HepG2 (cell line): ENCODE results near the gene LPXN. TPM values are rescaled to one million over a fixed set of nuclear protein-coding genes. Genes with fewer than 3 reads are reported as not detected.

ENCODE experiments used
- ATAC-seq: fragments of 200-7000 bp; cut with Tn5 transposase; 3 replicates; pipeline ENCODE4 v1.9.1; 2020; ENCODE audit warnings: mild to moderate bottlenecking, moderate library complexity
- BruUV-seq: library from RNA; stranded (reverse); fragments of 400-500 nt; replicated peaks from 2 replicates; lab custom pipeline; 2021; lab: Mats Ljungman, UMichigan
- CTCF ChIA-PET: fragments of 300-600 bp; formaldehyde crosslinking; extraction: SDS; loops from one replicate; lab custom pipeline; 2021; ENCODE audit warnings: low total read pairs, inconsistent platforms, low intra/inter-chr PET ratio; lab: Yijun Ruan, JAX
- POLR2A ChIA-PET: fragments of 350-600 bp; sonication (Branson Sonifier 250); formaldehyde crosslinking; loops from one replicate; lab custom pipeline; 2020; ENCODE audit warnings: antibody characterized with exemption, inconsistent platforms; lab: Yijun Ruan, JAX
- DNase-seq: peaks from one replicate; pipeline ENCODE4 v3.0.0-alpha.2; 2015; ENCODE audit warnings: low spot score
- FAIRE-seq: peaks from 3 replicates; lab custom pipeline; 2011; peaks lifted over from hg19 to GRCh38; lab: Jason Lieb, UNC
- H2AFZ ChIP-seq: one replicate; pipeline ENCODE4 v1.6.1; 2011; ENCODE audit warnings: low read length, inconsistent platforms
- H3K27ac ChIP-seq: fragments of 300-600 bp; 3 replicates; pipeline ENCODE4 v1.8.0; 2011; ENCODE audit warnings: mixed run types, mild to moderate bottlenecking, mixed read lengths, low read length, inconsistent platforms; ENCODE audit not compliant: insufficient read depth; ENCODE audit errors: extremely low read length
- H3K27me3 ChIP-seq, 2 experiments: fragments of 200-600 bp in 1 of 2; 2 replicates in 1 of 2; 3 replicates in 1 of 2; pipeline versions ENCODE4 v1.6.0 to v1.8.0; 2011; ENCODE audit warnings: low read length in 2 of 2, mild to moderate bottlenecking in 2 of 2, moderate library complexity in 2 of 2, inconsistent platforms in 1 of 2; ENCODE audit not compliant: insufficient read depth in 2 of 2, control insufficient read depth in 1 of 2
- H3K36me3 ChIP-seq, 2 experiments: fragments of 200-600 bp in 1 of 2; replicated peaks in 1 of 2; 2 replicates in 1 of 2; 3 replicates in 1 of 2; pipeline versions ENCODE4 v1.5.1 to v1.8.0; 2011; ENCODE audit warnings: low read length in 2 of 2, inconsistent platforms in 1 of 2; ENCODE audit not compliant: insufficient read depth in 2 of 2, control insufficient read depth in 1 of 2
- H3K4me1 ChIP-seq: 2 replicates; pipeline ENCODE4 v1.5.1; 2012; ENCODE audit warnings: low read length, inconsistent platforms; ENCODE audit not compliant: insufficient read depth
- H3K4me2 ChIP-seq: 2 replicates; pipeline ENCODE4 v1.6.0; 2011; ENCODE audit warnings: low read depth, low read length, inconsistent platforms
- H3K4me3 ChIP-seq, 3 experiments: fragments of 200-600 bp in 1 of 3; sonication (generic), shearing (Covaris generic) in 1 of 3; replicated peaks in 1 of 3; 2 replicates each; pipeline ENCODE4 v1.5.1; 2011 to 2016; ENCODE audit warnings: low read length in 3 of 3, inconsistent platforms in 2 of 3, low read depth in 2 of 3, mild to moderate bottlenecking in 2 of 3, control low read depth in 1 of 3, mixed read lengths in 1 of 3; ENCODE audit not compliant: insufficient read depth in 1 of 3
- H3K79me2 ChIP-seq: one replicate; pipeline ENCODE4 v1.6.1; 2011; ENCODE audit warnings: low read length, inconsistent platforms; ENCODE audit not compliant: insufficient read depth
- H3K9ac ChIP-seq: 2 replicates; pipeline ENCODE4 v1.6.0; 2011; ENCODE audit warnings: mild to moderate bottlenecking, low read depth, low read length, inconsistent platforms; ENCODE audit not compliant: insufficient read depth
- H3K9me3 ChIP-seq: 2 replicates; pipeline ENCODE4 v1.5.1; 2012; ENCODE audit warnings: mild to moderate bottlenecking, low read length
- H4K20me1 ChIP-seq: 2 replicates; pipeline ENCODE4 v1.6.0; 2011; ENCODE audit warnings: inconsistent platforms, mild to moderate bottlenecking, low read length, moderate library complexity; ENCODE audit not compliant: insufficient read depth
- ATF7-NPFF ChIP-seq: sonication (generic); formaldehyde crosslinking; IDR thresholded peaks from 2 replicates; pipeline ENCODE4 v1.8.1; 2023; ENCODE audit warnings: mild to moderate bottlenecking, low read depth, missing genetic modification reagents, moderate library complexity
- GFI1 ChIP-seq: sonication (generic); formaldehyde crosslinking; IDR thresholded peaks from 2 replicates; pipeline ENCODE4 v1.5.0; 2020; ENCODE audit warnings: missing genetic modification reagents, mild to moderate bottlenecking, borderline replicate concordance
- GPBP1L1 ChIP-seq: sonication (generic); formaldehyde crosslinking; IDR thresholded peaks from 2 replicates; pipeline ENCODE4 v1.5.0; 2020; ENCODE audit warnings: mild to moderate bottlenecking, missing genetic modification reagents
- HIC2 ChIP-seq: sonication (generic); formaldehyde crosslinking; IDR thresholded peaks from 2 replicates; pipeline ENCODE4 v1.9.0; 2022; ENCODE audit warnings: low read depth, missing genetic modification reagents
- NAIF1 ChIP-seq: sonication (generic); formaldehyde crosslinking; IDR thresholded peaks from 2 replicates; pipeline ENCODE4 v1.5.0; 2020; ENCODE audit warnings: mild to moderate bottlenecking, missing genetic modification reagents, borderline replicate concordance
- PRMT3 ChIP-seq: sonication (generic); formaldehyde crosslinking; IDR thresholded peaks from 2 replicates; pipeline ENCODE4 v1.8.1; 2022; ENCODE audit warnings: low read depth, mild to moderate bottlenecking, moderate library complexity, missing genetic modification reagents, borderline replicate concordance
- RAD21 ChIP-seq: fragments of 450-650 bp; formaldehyde crosslinking; IDR thresholded peaks from 2 replicates; pipeline ENCODE4 v1.5.0; 2020; ENCODE audit warnings: mild to moderate bottlenecking
- SMC3 ChIP-seq: IDR thresholded peaks from 2 replicates; pipeline ENCODE4 v1.6.1; 2011; ENCODE audit warnings: low read length, improper control_type of control experiment
- STAG1 ChIP-seq: sonication (generic); formaldehyde crosslinking; IDR thresholded peaks from 2 replicates; pipeline ENCODE4 v1.4.0; 2020; ENCODE audit warnings: missing genetic modification reagents
- TCF12 ChIP-seq, 2 experiments: fragments of 450-650 bp in 1 of 2; sonication (generic) in 1 of 2; formaldehyde crosslinking in 1 of 2; IDR thresholded peaks; 2 replicates each; pipeline versions ENCODE4 v1.6.1 to v1.8.0; 2017 to 2022; ENCODE audit warnings: antibody characterized with exemption in 1 of 2, mild to moderate bottlenecking in 1 of 2, missing genetic modification reagents in 1 of 2, moderate library complexity in 1 of 2
- TEAD3 ChIP-seq: optimal IDR thresholded peaks from 2 replicates; pipeline ENCODE3; 2016; ENCODE audit warnings: borderline replicate concordance
- XRCC5 ChIP-seq: fragments of 200-400 bp; formaldehyde crosslinking; optimal IDR thresholded peaks from 2 replicates; pipeline ENCODE3; 2017; ENCODE audit warnings: mild to moderate bottlenecking, low read length
- WGBS: methylation state at CpG from one replicate; pipeline ENCODE4 v1.1.6; 2017; ENCODE audit warnings: low lambda C conversion rate; 5-methylcytosine and 5-hydroxymethylcytosine counted together
- in situ Hi-C: cut with HindIII; loops from 2 replicates; pipeline ENCODE4 v1.10.0; 2017; ENCODE audit warnings: low pct_unique_long_range_greater_than_20kb; ENCODE audit not compliant: extremely low pct_ligation_motif_present
- intact Hi-C: fragments of 100-400 bp; cut with micrococcal nuclease; formaldehyde crosslinking; loops from one replicate; pipeline ENCODE4 v1.10.0; 2022; ENCODE audit not compliant: unreplicated experiment
- polyA plus RNA-seq, 8 experiments: library from polyadenylated mRNA; depleted of rRNA in 3 of 8; stranded (reverse) in 7 of 8; unstranded in 1 of 8; fragments of >200 nt; fragmentation: Illumina TruSeq in 4 of 8; extraction: Trizol in 4 of 8; gene quantifications; 2 replicates each; pipeline versions ENCODE4 v1.2.1 to v1.2.3, GENCODE V29; 2011 to 2016; ENCODE audit warnings: low read depth in 4 of 8, missing spikeins in 1 of 8, mixed read lengths in 1 of 8; ENCODE audit not compliant: insufficient read depth in 1 of 8
- total RNA-seq, 5 experiments: library from RNA; depleted of rRNA; stranded (reverse); fragments of >200 nt; fragmentation: Illumina TruSeq; extraction: Trizol; gene quantifications; 2 replicates each; pipeline ENCODE4 v1.2.3, GENCODE V29; 2016; ENCODE audit warnings: low read depth in 1 of 5
- TF ChIP-seq, protein P1 (sequence below): sonication (generic); formaldehyde crosslinking; IDR thresholded peaks from 2 replicates; pipeline ENCODE4 v1.5.0; 2020; ENCODE audit warnings: mild to moderate bottlenecking, missing genetic modification reagents, moderate library complexity

LPXN gene
- total and polyA plus RNA-seq, 2 of the 13 experiments (the other 11 are each of a cell fraction or from before 2014, with no cell fraction given) = 1.7 to 3.5 TPM

DNA sequence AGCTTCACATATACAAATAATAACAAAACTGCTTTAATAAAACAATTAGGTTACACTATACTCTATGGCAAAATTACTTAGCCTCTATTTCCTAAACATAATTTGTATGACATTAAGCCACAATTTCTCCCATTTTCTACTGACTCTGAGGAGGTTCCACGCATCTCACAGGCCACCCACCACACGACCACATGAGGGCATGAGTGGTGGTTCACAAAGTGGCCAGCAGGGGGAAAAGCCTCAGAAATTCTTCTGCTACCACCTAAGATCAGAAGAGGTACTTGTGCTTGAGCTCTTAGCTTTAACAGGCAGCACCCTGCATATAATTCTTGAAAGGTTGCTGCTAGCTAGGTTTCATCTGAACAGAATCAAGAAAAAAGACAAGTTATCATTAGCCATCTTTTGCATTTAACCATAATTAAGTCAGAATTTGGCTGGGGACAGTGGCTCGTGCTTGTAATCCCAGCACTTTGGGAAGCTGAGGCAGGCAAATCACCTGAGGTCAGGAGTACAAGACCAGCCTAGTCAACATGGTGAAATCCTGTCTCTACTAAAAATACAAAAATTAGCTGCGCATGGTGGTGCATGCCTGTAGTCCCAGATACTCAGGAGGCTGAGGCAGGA is 7.7 kb downstream of the LPXN start:
- in situ Hi-C loops (loop anchor here (10.0 kb wide), 1 partner anchor 57 kb away; the partner anchor contains the start of gene CNTF), intact Hi-C loops (loop anchor here (1.0 to 5.0 kb wide), 2 partner anchors 107 to 219 kb away; no protein-coding TSS in a partner anchor)
- H4K20me1 ChIP-seq = no peaks in the 10 kb centered on the region
- H2AFZ ChIP-seq = no peak overlapping the region
- H3K9me3 ChIP-seq = no peaks in the 10 kb centered on the region
- CTCF ChIA-PET = interaction anchor here (0.7 to 1.3 kb wide), 3 partner anchors 8 to 220 kb away, joined by 3 to 8 read pairs (median 3); no protein-coding TSS in a partner anchor
- ATAC-seq (peak; percentile 94), FAIRE-seq (peak; percentile 18), DNase-seq (peak; percentile 49)
- BruUV-seq = no TSS peak
- 68% methylated on average over 4 of the region's 4 CpGs for WGBS
- no peak overlapping the region for H3K27ac ChIP-seq
- POLR2A ChIA-PET = interaction anchor here (2.4 kb wide), 1 partner anchor 9 kb away, joined by 13 read pairs; no protein-coding TSS in a partner anchor
- no peaks in the 10 kb centered on the region for H3K36me3 ChIP-seq
- no peaks in the 10 kb centered on the region for H3K79me2 ChIP-seq
- no peak overlapping the region for H3K4me2 ChIP-seq
- no peak overlapping the region for H3K9ac ChIP-seq
- no peaks in the 10 kb centered on the region for H3K27me3 ChIP-seq
- TF ChIP-seq GFI1 (CRISPR knock-in tag) (no peak), NAIF1 (CRISPR knock-in tag) (no peak), HIC2 (no peak), PRMT3 (CRISPR knock-in tag) (no peak), XRCC5 (peak; percentile 61), TCF12 (IDR thresholded peaks at IDR 0.05) (no peak), TCF12 (CRISPR knock-in tag; IDR thresholded peaks at IDR 0.05) (no peak), SMC3 (peak; percentile 52; the same call in 1 of the 2 replicates), TEAD3 (CRISPR knock-in tag) (peak; percentile 38), RAD21 (CRISPR knock-in tag) (0 out of 2 replicates have a peak, but pooled peaks have one; percentile 18), GPBP1L1 (no peak), ATF7-NPFF (CRISPR knock-in tag) (no peak), STAG1 (peak; percentile 49)
- TF ChIP-seq, protein P1, sequence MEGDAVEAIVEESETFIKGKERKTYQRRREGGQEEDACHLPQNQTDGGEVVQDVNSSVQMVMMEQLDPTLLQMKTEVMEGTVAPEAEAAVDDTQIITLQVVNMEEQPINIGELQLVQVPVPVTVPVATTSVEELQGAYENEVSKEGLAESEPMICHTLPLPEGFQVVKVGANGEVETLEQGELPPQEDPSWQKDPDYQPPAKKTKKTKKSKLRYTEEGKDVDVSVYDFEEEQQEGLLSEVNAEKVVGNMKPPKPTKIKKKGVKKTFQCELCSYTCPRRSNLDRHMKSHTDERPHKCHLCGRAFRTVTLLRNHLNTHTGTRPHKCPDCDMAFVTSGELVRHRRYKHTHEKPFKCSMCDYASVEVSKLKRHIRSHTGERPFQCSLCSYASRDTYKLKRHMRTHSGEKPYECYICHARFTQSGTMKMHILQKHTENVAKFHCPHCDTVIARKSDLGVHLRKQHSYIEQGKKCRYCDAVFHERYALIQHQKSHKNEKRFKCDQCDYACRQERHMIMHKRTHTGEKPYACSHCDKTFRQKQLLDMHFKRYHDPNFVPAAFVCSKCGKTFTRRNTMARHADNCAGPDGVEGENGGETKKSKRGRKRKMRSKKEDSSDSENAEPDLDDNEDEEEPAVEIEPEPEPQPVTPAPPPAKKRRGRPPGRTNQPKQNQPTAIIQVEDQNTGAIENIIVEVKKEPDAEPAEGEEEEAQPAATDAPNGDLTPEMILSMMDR (CRISPR knock-in tag) = peak; percentile 67
- peaks cover 8% of the 10 kb centered on the region for H3K4me1 ChIP-seq
- no peak overlapping the region for H3K4me3 ChIP-seq
